Activated CD8-positive, alpha-beta memory T cell treated with anti-CD3 and anti-CD28 coated beads for 24 hours (primary cell): ENCODE data around the gene IL20.
A peak's percentile ranks its signal among the peaks of the same experiment; 100 is the strongest.

Experiments
- DNase-seq: peaks from one replicate; pipeline ENCODE4 v3.0.0-alpha.2; 2020

IL20 gene

GRCh38 chr1:206905295-206906164, 40.1 kb downstream of the IL20 start:
- DNase-seq, result no peak

- DNase-seq, result peak; percentile 59
Measured at GRCh38 chr1:206907304-206907991, 42.0 kb downstream of the IL20 start.

GRCh38 chr1:206908038-206908437, 42.6 kb downstream of the IL20 start:
- DNase-seq, result no peak

- no peak for DNase-seq
Measured at GRCh38 chr1:206909161-206909882, 43.9 kb downstream of the IL20 start.

DNA sequence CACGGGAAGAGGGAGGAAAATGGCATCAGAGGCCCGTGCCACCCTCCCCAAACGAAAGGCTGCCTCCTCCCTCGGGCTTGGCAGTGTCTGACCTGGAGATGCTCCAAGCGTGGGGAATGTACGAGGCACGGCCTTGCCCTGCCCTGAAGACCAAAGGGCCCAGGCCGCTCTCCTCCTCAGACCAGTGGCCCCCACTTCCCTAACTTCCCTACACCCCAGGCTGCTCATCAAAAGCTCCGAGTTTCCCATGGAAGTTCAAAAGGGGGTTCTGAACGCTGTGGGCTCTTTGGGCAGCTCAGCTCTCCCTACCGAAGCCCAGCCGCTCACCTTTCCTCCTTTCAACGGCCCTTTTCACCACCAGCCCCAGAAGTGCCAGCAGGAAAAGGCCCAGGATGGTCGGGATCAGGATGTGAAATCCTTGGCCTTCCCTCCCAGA, 44.5 kb downstream of the IL20 start:
- no peak for DNase-seq

DNA sequence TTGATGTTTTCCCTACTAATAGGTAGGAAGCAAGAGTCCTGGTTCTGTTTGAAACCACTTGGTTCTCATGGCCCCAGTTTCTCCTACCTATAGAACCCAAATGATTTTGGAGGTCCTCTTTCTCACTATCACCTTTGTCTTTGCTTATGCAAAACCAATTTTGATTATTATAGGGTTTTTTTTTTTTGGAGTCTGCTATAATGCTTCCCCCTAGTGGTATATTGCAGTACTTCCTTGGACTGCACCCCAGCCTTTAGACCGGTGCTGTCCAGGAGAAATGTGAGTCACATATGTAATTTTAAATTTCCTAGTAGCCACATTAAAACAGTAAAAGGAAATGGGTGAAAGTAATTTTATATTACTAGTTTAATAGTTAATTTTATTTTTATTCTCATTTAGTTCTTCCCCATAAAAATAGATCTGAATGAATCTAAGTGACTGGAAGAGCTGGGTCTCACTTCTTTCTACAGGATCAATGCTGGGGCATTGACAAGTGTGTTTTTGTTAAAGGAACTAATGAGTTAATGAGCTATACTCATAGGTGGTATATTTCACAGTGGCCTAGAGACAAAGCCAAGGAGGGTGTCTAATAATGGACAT, 45.7 kb downstream of the IL20 start:
- no peak for DNase-seq

GRCh38 chr1:206912445-206913095, 47.1 kb downstream of the IL20 start:
- peak; percentile 83 for DNase-seq

- no peak for DNase-seq
Measured at GRCh38 chr1:206913766-206914537, 48.5 kb downstream of the IL20 start.

GRCh38 chr1:206915030-206915735, 49.8 kb downstream of the IL20 start:
- no peak for DNase-seq

DNA sequence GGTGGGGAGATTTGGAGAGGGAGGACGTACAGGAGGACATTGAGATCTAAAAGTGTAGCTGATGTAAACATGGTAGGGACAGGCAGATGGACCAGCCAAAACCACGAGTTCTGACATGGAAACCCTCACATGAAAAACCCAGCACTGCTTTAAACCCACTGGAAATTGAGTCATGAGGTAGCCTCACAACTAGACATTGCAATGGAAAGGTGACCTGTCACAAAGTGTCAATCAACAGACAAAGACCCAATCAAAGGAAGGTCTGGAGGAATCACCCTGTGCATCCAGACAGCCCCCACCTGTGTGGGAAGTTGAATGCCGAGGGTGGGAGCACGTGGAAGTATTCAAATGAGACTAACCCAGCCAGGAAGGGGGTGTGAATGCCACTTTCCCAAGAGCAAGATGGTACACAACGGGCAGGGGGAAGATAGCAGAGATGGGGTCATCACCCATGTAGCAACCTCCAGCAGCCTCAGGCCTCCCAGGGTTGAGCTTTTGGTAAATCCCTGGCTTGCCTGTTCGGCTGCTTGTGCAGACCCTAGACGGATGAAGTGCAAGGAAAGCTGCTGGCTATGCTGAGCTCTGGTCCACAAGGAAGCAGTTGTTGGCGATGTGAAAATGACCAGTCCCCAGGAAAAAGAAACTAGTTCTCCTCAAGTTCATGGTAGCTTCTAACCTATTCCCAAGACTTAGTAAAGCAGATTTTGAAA, 50.7 kb downstream of the IL20 start:
- DNase-seq, result no peak

DNA sequence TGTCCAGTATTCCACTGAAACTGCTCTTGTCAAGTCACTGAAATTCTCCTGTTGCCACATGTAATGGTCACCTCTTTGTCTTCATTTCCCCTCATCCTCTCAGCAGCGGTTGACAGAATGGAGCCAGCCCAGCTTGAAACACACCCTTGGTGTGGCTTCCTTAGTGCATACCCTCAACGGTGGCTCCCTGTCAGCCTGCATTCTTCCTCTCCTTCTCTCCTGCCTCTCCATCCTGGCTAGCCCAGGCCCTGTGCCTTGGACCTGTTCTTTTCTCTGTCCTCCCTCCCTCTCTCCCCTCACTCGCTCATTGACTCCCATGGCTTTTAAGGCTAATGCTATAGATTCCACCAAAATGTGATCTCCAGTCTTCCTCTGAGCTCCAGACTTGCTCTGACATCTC, 52.7 kb downstream of the IL20 start:
- DNase-seq, result no peak
